Measurements from ENCODE around the gene MED26. TPM values are rescaled to one million over a fixed set of nuclear protein-coding genes. Genes with fewer than 3 reads are reported as not detected.

The MED26 gene
- total and polyA plus RNA-seq, 2 experiments from 2014 or later: 7.4 to 15.4 TPM

- ATAC-seq: no peak
- Histone ChIP-seq H2AFZ (no peak overlapping the region), H3K4me3 (no peak overlapping the region), H4K20me1 (replicated peaks; ENCODE audit: insufficient read depth) (peaks cover 41% of the 10 kb centered on the region), H3K27me3 (ENCODE audit: insufficient read depth) (no peaks in the 10 kb centered on the region), H3K4me2 (no peak overlapping the region), H3K79me2 (replicated peaks; ENCODE audit: insufficient read depth) (peaks cover 97% of the 10 kb centered on the region), H3K9me2 (ENCODE audit: insufficient read depth) (no peaks in the 10 kb centered on the region), H3K27ac (ENCODE audit: low read depth) (no peak overlapping the region), H3K4me1 (ENCODE audit: insufficient read depth) (no peaks in the 10 kb centered on the region), H3K36me3 (ENCODE audit: insufficient read depth) (peaks cover 26% of the 10 kb centered on the region), H3F3A (replicated peaks; ENCODE audit: low read depth) (no peaks in the 10 kb centered on the region; the same call in 1 of the 2 replicates)
- peaks cover 3% of the 10 kb centered on the region for H3K27me3 Mint-ChIP-seq (ENCODE audit: insufficient read depth, low read depth, poor library complexity)
- H3K36me3 Mint-ChIP-seq (ENCODE audit: low read depth): peaks cover 81% of the 10 kb centered on the region
- no peak overlapping the region for H3K4me3 Mint-ChIP-seq
- TF ChIP-seq EZH2 (IDR thresholded peaks at IDR 0.05; ENCODE audit: low read depth, unreplicated experiment): no peak
- no peak for TF ChIP-seq STAT1 (IDR thresholded peaks at IDR 0.05; ENCODE audit: unreplicated experiment)
- no peak for TF ChIP-seq POLR2AphosphoS5 (IDR thresholded peaks at IDR 0.05; ENCODE audit: low read depth)
- TF ChIP-seq CREB1 (CRISPR knock-in tag; IDR thresholded peaks at IDR 0.05; ENCODE audit: low read depth): no peak
- TF ChIP-seq CTCF (conservative IDR thresholded peaks at IDR 0.05; ENCODE audit: low read depth in 2 of 2): no peak
- TF ChIP-seq REST (IDR thresholded peaks at IDR 0.05; ENCODE audit: unreplicated experiment): no peak
- TF ChIP-seq ETS1 (IDR thresholded peaks at IDR 0.05): no peak
- TF ChIP-seq JUNB (IDR thresholded peaks at IDR 0.05; ENCODE audit: unreplicated experiment): no peak
- TF ChIP-seq ZNF331 (CRISPR knock-in tag; IDR thresholded peaks at IDR 0.05; ENCODE audit: low read depth): no peak
- TF ChIP-seq ZNF462 (CRISPR knock-in tag; IDR thresholded peaks at IDR 0.05): no peak
- TF ChIP-seq EZH2phosphoT487 (IDR thresholded peaks at IDR 0.05; ENCODE audit: unreplicated experiment): no peak
- no peak for TF ChIP-seq NANOG (IDR thresholded peaks at IDR 0.05; ENCODE audit: borderline replicate concordance)
- TF ChIP-seq ZNF114 (CRISPR knock-in tag; IDR thresholded peaks at IDR 0.05): no peak
- no peak for DNase-seq (ENCODE audit: low spot score)
- no peak overlapping the region for H3K27ac Mint-ChIP-seq
- H3K9me3 Mint-ChIP-seq: no peaks in the 10 kb centered on the region
- H3K4me1 Mint-ChIP-seq: no peaks in the 10 kb centered on the region
Observed at GRCh38 chr19:16641695-16642094, 13.7 kb upstream of the MED26 start.
